Stimulated activated CD4-positive, alpha-beta T cell treated with anti-CD3 and anti-CD28 coated beads, Interleukin-4, amount 100 ng/mL, for 24 hours (primary cell): ENCODE data around the gene COA5.
"Not testable (repeated sequence)": the region's sequence is repeated elsewhere in the genome, so short reads cannot be mapped to it uniquely, and the experiment has no call there.

Experiments
- DNase-seq: peaks from one replicate; pipeline ENCODE4 v3.0.0-alpha.2; 2020

Gene COA5

GRCh38 chr2:98605076-98605475 is 3.2 kb downstream of the COA5 start:
- no peak for DNase-seq

DNA sequence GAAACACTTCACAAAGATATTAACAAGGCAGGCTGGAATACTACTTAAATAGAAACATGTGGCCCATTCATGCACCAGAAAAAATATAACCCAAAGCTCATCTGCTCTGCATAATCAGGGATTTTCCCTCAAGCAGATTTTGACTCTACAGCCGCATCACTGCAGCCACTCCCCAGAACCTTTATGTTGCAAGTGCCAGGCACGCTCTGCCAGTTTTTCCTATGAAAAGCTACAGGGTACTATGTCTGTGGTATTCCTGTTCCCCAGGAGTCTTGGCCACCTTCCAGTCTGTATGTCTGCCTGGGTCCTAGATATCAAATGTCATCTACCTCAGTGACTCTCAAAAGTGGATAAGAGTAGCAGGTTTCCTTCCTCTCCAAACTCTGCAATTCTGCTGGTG is 3.8 kb downstream of the COA5 start:
- no peak for DNase-seq

DNA sequence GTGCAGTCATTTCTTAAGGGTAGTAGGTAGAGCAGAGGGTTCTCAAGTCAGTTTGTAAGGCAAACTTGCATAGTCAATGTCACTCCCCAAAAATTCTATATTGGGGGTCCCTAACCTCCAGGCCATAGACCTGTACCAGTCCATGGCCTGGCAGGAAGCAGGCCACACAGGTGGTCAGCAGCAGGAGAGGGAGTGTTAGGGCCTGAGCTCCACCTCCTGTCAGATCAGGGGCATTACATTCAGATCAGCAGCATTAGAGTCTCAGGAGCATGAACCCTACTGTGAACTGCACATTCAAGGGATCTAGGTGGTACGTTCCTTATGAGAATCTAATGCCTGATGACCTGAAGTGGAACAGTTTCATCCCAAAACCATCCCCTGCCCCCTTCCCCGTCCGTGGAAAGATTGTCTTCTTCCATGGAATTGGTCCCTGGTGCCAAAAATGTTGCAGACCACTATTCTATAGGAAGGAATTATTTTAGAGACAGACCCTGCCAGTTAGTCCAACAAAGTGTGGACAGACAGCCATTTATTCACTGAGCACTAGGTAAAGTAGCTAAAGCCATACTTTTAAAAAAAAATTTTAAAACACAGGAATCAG is 6.7 kb downstream of the COA5 start:
- DNase-seq: no peak

DNA sequence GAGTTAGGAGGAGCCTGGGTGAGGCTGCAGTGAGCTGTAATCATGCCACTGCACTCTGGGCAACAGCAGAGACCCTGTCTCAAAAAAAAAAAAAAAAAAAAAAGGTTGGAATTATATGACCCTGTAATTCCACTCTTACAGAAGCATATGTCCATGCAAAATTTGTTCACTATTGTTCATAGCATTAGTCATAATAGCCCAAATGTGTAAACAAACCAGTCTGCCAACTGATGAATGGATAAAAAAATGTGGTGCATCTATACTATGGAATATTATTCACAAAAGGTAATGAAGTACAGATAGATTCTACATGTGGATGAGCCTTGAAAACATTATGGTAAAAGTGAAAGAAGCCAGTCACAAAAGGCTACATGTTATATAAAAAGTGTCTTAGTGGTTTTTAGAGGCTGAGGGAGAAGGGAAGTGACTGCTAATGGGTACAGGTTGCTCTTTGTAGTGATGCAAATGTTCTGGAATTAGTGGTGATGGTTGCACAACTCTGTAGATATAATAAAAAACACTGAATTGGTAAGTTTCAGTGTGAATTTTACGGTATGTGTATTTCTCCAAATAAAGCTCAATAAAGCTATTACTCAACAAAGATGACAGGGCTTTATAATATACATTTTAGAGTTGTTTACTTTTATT is 9.4 kb downstream of the COA5 start:
- DNase-seq: no peak

GRCh38 chr2:98594665-98595064 is 13.6 kb downstream of the COA5 start:
- not testable (repeated sequence) for DNase-seq

GRCh38 chr2:98592565-98592964 is 15.7 kb downstream of the COA5 start:
- no peak for DNase-seq

- DNase-seq: no peak
Observed at GRCh38 chr2:98589489-98589888, 18.8 kb downstream of the COA5 start.

- DNase-seq: no peak
Observed at GRCh38 chr2:98588880-98589431, 19.4 kb downstream of the COA5 start.

GRCh38 chr2:98586551-98587140 is 21.7 kb downstream of the COA5 start:
- no peak for DNase-seq

- DNase-seq: no peak
Observed at GRCh38 chr2:98585386-98585785, 22.9 kb downstream of the COA5 start.

GRCh38 chr2:98583816-98584618 is 24.3 kb downstream of the COA5 start:
- DNase-seq: no peak

- no peak for DNase-seq
Observed at GRCh38 chr2:98583276-98583675, 25.0 kb downstream of the COA5 start.

GRCh38 chr2:98582523-98582922 is 25.8 kb downstream of the COA5 start:
- no peak for DNase-seq

- no peak for DNase-seq
Observed at GRCh38 chr2:98580656-98581284, 27.5 kb downstream of the COA5 start.

GRCh38 chr2:98579926-98580325 is 28.4 kb downstream of the COA5 start:
- no peak for DNase-seq

- DNase-seq: no peak
Observed at GRCh38 chr2:98578231-98578630, 30.1 kb downstream of the COA5 start.

DNA sequence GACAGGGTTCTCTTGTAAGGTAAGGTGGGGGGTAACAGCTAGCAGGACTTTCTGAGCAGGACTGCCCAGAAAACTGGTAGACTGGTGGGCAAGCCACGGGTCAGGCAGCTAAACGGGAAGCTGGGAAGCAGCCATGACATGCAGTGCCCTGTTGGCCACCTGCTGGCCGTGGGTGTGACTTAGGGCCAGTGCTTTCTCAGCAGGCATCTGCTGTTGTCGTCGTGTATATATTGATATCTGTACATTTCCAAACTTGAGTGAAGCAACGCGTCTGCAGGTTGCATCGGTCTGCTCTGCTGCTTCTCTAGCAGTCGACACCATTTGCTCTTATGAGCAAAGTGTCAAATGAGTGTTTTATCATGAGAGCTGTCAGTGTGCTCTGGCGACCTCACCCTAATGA is 31.0 kb downstream of the COA5 start:
- no peak for DNase-seq

DNA sequence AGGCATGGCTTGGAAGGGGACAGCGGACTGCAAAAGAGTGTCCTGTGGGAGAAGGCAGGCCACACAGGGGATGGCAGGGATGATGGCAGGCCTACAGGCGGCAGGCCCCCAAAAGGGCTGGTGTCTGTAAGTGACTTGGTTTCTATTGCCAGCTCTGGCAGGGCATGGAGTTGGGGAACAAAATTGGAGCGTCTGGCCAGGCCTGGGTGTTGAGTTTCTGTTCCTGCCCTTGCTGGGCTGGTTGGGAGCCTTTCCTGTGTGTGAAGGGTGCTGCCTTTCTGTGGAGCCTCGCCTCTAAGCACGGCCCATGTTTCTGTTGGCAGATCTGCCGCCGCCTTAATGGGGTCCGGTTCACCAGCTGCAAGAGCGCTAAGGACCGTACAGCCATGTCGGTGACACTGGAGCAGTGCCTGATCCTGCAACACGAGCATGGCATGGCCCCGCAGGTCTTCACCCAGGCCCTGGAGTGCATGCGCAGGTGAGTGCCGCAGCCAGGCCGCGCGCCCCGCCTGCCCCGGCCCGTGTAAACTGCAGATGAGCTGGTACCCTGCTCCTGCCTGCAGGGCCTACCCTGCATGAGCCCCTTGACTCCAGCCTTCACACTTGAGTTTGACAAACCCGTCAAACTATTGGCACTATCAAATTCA is 31.5 kb downstream of the COA5 start:
- no peak for DNase-seq

GRCh38 chr2:98573426-98573825 is 34.9 kb downstream of the COA5 start:
- DNase-seq: no peak

DNA sequence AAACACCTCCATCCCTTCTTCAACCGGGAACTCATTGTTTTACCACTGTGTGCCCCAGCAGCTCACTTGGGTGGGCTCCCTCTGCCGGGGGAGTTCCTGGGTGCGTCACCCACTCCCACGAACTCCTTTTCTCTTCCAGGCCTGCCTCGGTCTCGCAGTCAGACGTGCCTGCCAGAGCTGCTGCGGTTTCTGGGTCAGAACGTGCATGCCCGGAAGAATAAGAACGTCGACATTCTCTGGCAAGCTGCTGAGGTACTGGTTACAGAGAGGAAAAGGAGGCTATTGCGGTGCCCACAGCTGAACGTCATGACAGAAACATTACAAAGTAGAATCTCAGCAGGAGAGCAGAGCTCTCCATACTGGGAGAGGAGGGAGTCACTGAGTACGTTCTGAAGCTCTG is 35.6 kb downstream of the COA5 start:
- DNase-seq: no peak

- DNase-seq: no peak
Observed at GRCh38 chr2:98572211-98572610, 36.1 kb downstream of the COA5 start.

GRCh38 chr2:98571796-98572195 is 36.5 kb downstream of the COA5 start:
- DNase-seq: no peak
